Measurements from ENCODE around the gene TPO. TPM values are rescaled to one million over a fixed set of nuclear protein-coding genes. Genes with fewer than 3 reads are reported as not detected.
"Not testable (repeated sequence)": the region's sequence is repeated elsewhere in the genome, so short reads cannot be mapped to it uniquely, and the experiment has no call there.

TPO gene
- total and polyA plus RNA-seq, 5 donors: 1.3 to 2.0 (median 1.4) TPM; not detected in 1

- no peak for DNase-seq
These were observed 73.4 kb downstream of the TPO start for GRCh38 chr2:1486670-1487069.

GRCh38 chr2:1487758-1488157, 74.5 kb downstream of the TPO start:
- DNase-seq: no peak
- 71% methylated on average over 9 of the region's 9 CpGs for WGBS

More at GRCh38 chr2:1486670-1487069, 73.4 kb downstream of the TPO start:
- intact Hi-C loops (cut with DNase I): no loop called here
- H3K4me1 ChIP-seq (ENCODE audit: control insufficient read depth, insufficient read depth, low read length): no peaks in the 10 kb centered on the region
- no peak overlapping the region for H3K27ac ChIP-seq (ENCODE audit: low read length)
- H3K27me3 ChIP-seq (ENCODE audit: control insufficient read depth, insufficient read depth): no peaks in the 10 kb centered on the region
- no peak for ATAC-seq
- no peak overlapping the region for H3K4me3 ChIP-seq (ENCODE audit: low read length)
- WGBS: 95% methylated on average over 11 of the region's 11 CpGs
- H3K9me3 ChIP-seq (ENCODE audit: control insufficient read depth, low read length): no peaks in the 10 kb centered on the region

GRCh38 chr2:1488181-1488671, 75.0 kb downstream of the TPO start:
- intact Hi-C loops (cut with DNase I): no loop called here
- Histone ChIP-seq H3K27me3 (ENCODE audit: control insufficient read depth, insufficient read depth) (no peaks in the 10 kb centered on the region), H3K4me3 (ENCODE audit: low read length) (no peak overlapping the region), H3K4me1 (ENCODE audit: control insufficient read depth, insufficient read depth, low read length) (no peaks in the 10 kb centered on the region), H3K9me3 (ENCODE audit: control insufficient read depth, low read length) (no peaks in the 10 kb centered on the region), H3K27ac (ENCODE audit: low read length) (no peak overlapping the region)
- WGBS: 66% methylated on average over 11 of the region's 11 CpGs
- DNase-seq (no peak), ATAC-seq (no peak)

More at GRCh38 chr2:1487758-1488157, 74.5 kb downstream of the TPO start:
- intact Hi-C loops (cut with DNase I): no loop called here
- no peak for ATAC-seq
- Histone ChIP-seq H3K27me3 (ENCODE audit: control insufficient read depth, insufficient read depth) (no peaks in the 10 kb centered on the region), H3K27ac (ENCODE audit: low read length) (no peak overlapping the region), H3K9me3 (ENCODE audit: control insufficient read depth, low read length) (no peaks in the 10 kb centered on the region), H3K4me1 (ENCODE audit: control insufficient read depth, insufficient read depth, low read length) (no peaks in the 10 kb centered on the region), H3K4me3 (ENCODE audit: low read length) (no peak overlapping the region)

- H3K4me1 ChIP-seq (ENCODE audit: control insufficient read depth, insufficient read depth, low read length): no peaks in the 10 kb centered on the region
- WGBS: 89% methylated on average over 6 of the region's 6 CpGs
- intact Hi-C loops (cut with DNase I): no loop called here
- no peak overlapping the region for H3K4me3 ChIP-seq (ENCODE audit: low read length)
- DNase-seq (no peak), ATAC-seq (no peak)
- no peaks in the 10 kb centered on the region for H3K27me3 ChIP-seq (ENCODE audit: control insufficient read depth, insufficient read depth)
- H3K27ac ChIP-seq (ENCODE audit: low read length): no peak overlapping the region
- no peaks in the 10 kb centered on the region for H3K9me3 ChIP-seq (ENCODE audit: control insufficient read depth, low read length)
These were observed 75.6 kb downstream of the TPO start for GRCh38 chr2:1488851-1489250.

GRCh38 chr2:1489486-1489885, 76.2 kb downstream of the TPO start:
- intact Hi-C loops (cut with DNase I): no loop called here
- H3K27ac ChIP-seq (ENCODE audit: low read length): no peak overlapping the region
- DNase-seq (no peak), ATAC-seq (no peak)
- H3K27me3 ChIP-seq (ENCODE audit: control insufficient read depth, insufficient read depth): no peaks in the 10 kb centered on the region
- H3K9me3 ChIP-seq (ENCODE audit: control insufficient read depth, low read length): no peaks in the 10 kb centered on the region
- no peak overlapping the region for H3K4me3 ChIP-seq (ENCODE audit: low read length)
- no peaks in the 10 kb centered on the region for H3K4me1 ChIP-seq (ENCODE audit: control insufficient read depth, insufficient read depth, low read length)
- 96% methylated on average over 9 of the region's 9 CpGs for WGBS

GRCh38 chr2:1490381-1490780, 77.1 kb downstream of the TPO start:
- H3K4me1 ChIP-seq (ENCODE audit: control insufficient read depth, insufficient read depth, low read length); H3K27ac ChIP-seq (ENCODE audit: low read length); intact Hi-C loops (cut with DNase I); H3K4me3 ChIP-seq (ENCODE audit: low read length); DNase-seq; H3K9me3 ChIP-seq (ENCODE audit: control insufficient read depth, low read length); H3K27me3 ChIP-seq (ENCODE audit: control insufficient read depth, insufficient read depth); ATAC-seq: not testable (repeated sequence)
- 92% methylated on average over 16 of the region's 16 CpGs for WGBS

- H3K27ac ChIP-seq (ENCODE audit: low read length): no peak overlapping the region
- no peak for DNase-seq
- H3K27me3 ChIP-seq (ENCODE audit: control insufficient read depth, insufficient read depth): no peaks in the 10 kb centered on the region
- no peaks in the 10 kb centered on the region for H3K4me1 ChIP-seq (ENCODE audit: control insufficient read depth, insufficient read depth, low read length)
- intact Hi-C loops (cut with DNase I): no loop called here
- WGBS: 74% methylated on average over 8 of the region's 8 CpGs
- ATAC-seq: no peak
- no peaks in the 10 kb centered on the region for H3K9me3 ChIP-seq (ENCODE audit: control insufficient read depth, low read length)
- H3K4me3 ChIP-seq (ENCODE audit: low read length): no peak overlapping the region
These were observed 78.5 kb downstream of the TPO start for GRCh38 chr2:1491751-1492150.

DNA sequence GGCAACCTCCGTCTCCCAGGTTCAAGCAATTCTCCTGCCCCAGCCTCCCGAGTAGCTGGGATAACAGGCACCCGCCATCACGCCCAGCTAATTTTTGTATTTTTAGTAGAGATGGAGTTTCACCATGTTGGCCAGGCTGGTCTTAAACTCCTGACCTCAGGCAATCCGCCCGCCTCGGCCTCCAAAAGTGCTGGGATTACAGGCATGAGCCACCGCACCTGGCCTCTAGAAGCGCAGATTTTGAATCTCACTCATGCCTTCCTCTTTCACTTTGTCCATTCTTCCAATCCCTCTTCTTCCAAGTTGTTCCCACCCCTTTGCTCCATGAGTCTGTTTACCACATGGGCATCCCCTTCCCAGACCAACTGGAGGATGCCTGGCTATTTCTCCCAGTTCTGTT, 79.0 kb downstream of the TPO start:
- H3K27me3 ChIP-seq (ENCODE audit: control insufficient read depth, insufficient read depth); H3K27ac ChIP-seq (ENCODE audit: low read length); intact Hi-C loops (cut with DNase I); H3K4me3 ChIP-seq (ENCODE audit: low read length); DNase-seq; H3K9me3 ChIP-seq (ENCODE audit: control insufficient read depth, low read length); H3K4me1 ChIP-seq (ENCODE audit: control insufficient read depth, insufficient read depth, low read length); ATAC-seq: not testable (repeated sequence)
- WGBS: 94% methylated on average over 9 of the region's 9 CpGs

DNA sequence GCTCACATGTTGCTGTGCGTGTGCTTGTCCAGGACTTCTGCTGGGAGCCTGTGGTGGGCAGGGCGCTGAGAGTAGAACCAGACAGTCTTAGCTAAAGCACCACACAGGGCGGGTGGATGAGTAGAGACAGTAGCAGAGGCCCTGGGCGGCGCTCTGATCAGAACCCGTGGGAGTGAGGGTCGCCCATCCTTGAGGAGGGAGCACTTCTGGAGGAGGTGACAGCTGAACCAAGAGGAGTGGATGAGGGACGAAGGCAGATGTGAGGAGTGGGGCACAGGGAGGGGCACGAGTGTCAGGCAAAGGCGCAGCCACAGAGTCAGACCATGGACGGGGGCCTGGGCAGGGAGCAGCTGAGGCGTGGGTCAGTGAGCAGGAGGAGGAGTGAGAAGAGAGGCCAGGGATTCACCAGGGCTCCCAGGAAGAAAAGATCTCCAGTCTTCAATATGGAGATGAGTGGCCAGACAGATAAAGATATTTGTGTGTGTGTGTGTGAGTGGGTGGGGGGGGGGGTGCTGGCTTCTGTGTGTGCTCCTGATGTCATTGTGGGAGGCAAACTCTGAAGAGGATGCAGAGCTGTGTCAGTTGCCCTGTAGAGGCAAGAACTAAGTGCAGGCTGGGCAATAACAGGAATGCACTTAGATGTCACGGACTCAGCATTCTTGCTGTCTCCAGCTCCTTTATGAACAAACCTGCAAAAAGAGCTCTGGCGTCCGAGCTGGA, 79.6 kb downstream of the TPO start:
- intact Hi-C loops (cut with DNase I): no loop called here
- H3K27ac ChIP-seq (ENCODE audit: low read length): no peak overlapping the region
- no peak overlapping the region for H3K4me3 ChIP-seq (ENCODE audit: low read length)
- H3K27me3 ChIP-seq (ENCODE audit: control insufficient read depth, insufficient read depth): no peaks in the 10 kb centered on the region
- H3K4me1 ChIP-seq (ENCODE audit: control insufficient read depth, insufficient read depth, low read length): no peaks in the 10 kb centered on the region
- WGBS: 74% methylated on average over 15 of the region's 15 CpGs
- H3K9me3 ChIP-seq (ENCODE audit: control insufficient read depth, low read length): no peaks in the 10 kb centered on the region
- no peak for DNase-seq
- no peak for ATAC-seq

DNA sequence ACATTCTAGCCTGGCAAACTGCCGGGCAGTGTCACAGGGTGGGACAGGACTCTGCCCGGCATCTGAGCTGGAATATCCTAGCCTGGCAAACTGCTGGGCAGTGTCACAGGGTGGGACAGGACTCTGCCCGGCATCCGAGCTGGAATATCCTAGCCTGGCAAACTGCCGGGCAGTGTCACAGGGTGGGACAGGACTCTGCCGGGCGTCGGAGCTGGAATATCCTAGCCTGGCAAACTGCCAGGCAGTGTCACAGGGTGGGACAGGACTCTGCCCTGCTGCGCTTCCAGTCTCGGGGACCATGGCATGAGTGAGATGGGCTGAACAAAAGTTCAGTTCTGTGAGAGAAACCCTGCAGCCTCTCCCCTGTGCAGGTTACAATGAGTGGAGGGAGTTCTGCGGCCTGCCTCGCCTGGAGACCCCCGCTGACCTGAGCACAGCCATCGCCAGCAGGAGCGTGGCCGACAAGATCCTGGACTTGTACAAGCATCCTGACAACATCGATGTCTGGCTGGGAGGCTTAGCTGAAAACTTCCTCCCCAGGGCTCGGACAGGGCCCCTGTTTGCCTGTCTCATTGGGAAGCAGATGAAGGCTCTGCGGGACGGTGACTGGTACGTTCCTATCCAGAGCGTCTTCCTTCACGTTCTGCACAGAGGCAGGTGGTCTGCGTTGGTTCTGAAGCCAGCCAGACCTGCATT, 80.3 kb downstream of the TPO start:
- ATAC-seq (peak in 1 of 2 donors; percentile 17), DNase-seq (no peak)
- Histone ChIP-seq H3K27me3 (ENCODE audit: control insufficient read depth, insufficient read depth) (no peaks in the 10 kb centered on the region), H3K27ac (ENCODE audit: low read length) (no peak overlapping the region), H3K9me3 (ENCODE audit: control insufficient read depth, low read length) (no peaks in the 10 kb centered on the region), H3K4me3 (ENCODE audit: low read length) (no peak overlapping the region), H3K4me1 (ENCODE audit: control insufficient read depth, insufficient read depth, low read length) (no peaks in the 10 kb centered on the region)
- intact Hi-C loops (cut with DNase I): no loop called here
- 73% methylated on average over 24 of the region's 24 CpGs for WGBS

GRCh38 chr2:1494257-1494656, 81.0 kb downstream of the TPO start:
- no peak overlapping the region for H3K4me3 ChIP-seq (ENCODE audit: low read length)
- no peak for DNase-seq

More at GRCh38 chr2:1494257-1494656, 81.0 kb downstream of the TPO start:
- no peak overlapping the region for H3K27ac ChIP-seq (ENCODE audit: low read length)
- H3K4me1 ChIP-seq (ENCODE audit: control insufficient read depth, insufficient read depth, low read length): no peaks in the 10 kb centered on the region
- intact Hi-C loops (cut with DNase I): no loop called here
- WGBS: 84% methylated on average over 12 of the region's 12 CpGs
- no peak for ATAC-seq
- H3K9me3 ChIP-seq (ENCODE audit: control insufficient read depth, low read length): no peaks in the 10 kb centered on the region
- H3K27me3 ChIP-seq (ENCODE audit: control insufficient read depth, insufficient read depth): no peaks in the 10 kb centered on the region

Measured in right cardiac atrium (tissue), 5 donors.